Glutamatergic neuron (in vitro differentiated cells): ENCODE results near the gene PLPPR3. TPM values are rescaled to one million over a fixed set of nuclear protein-coding genes. Genes with fewer than 3 reads are reported as not detected.

Experiments
- DNase-seq: peaks from one replicate; pipeline ENCODE4 v3.0.0; 2022
- H3K27ac Mint-ChIP-seq: one replicate; pipeline ENCODE4 v1.8.0; 2020; ENCODE audit warnings: mild to moderate bottlenecking, mixed read lengths, inconsistent platforms; ENCODE audit not compliant: unreplicated experiment
- H3K27me3 Mint-ChIP-seq: one replicate; pipeline ENCODE4 v1.8.0; 2020; ENCODE audit warnings: mild to moderate bottlenecking, moderate library complexity, mixed read lengths, inconsistent platforms; ENCODE audit not compliant: unreplicated experiment
- H3K36me3 Mint-ChIP-seq: one replicate; pipeline ENCODE4 v1.8.0; 2020; ENCODE audit warnings: mild to moderate bottlenecking, mixed read lengths, inconsistent platforms; ENCODE audit not compliant: unreplicated experiment
- H3K4me1 Mint-ChIP-seq: one replicate; pipeline ENCODE4 v1.8.0; 2020; ENCODE audit warnings: mild to moderate bottlenecking, low read depth, mixed read lengths, inconsistent platforms; ENCODE audit not compliant: unreplicated experiment
- H3K4me3 Mint-ChIP-seq: one replicate; pipeline ENCODE4 v1.8.0; 2020; ENCODE audit warnings: mild to moderate bottlenecking, mixed read lengths, inconsistent platforms; ENCODE audit not compliant: unreplicated experiment
- H3K9me3 Mint-ChIP-seq: one replicate; pipeline ENCODE4 v1.8.0; 2020; ENCODE audit warnings: mild to moderate bottlenecking, moderate library complexity, mixed read lengths, inconsistent platforms; ENCODE audit not compliant: unreplicated experiment
- CTCF ChIP-seq: fragments of 200-600 bp; sonication (generic); IDR thresholded peaks from one replicate; pipeline ENCODE4 v1.5.0; 2021; ENCODE audit not compliant: partially characterized antibody, unreplicated experiment
- total RNA-seq: library from RNA; stranded (reverse); fragmentation: NEBNext Ultra II Directional; extraction: Animal tissue kit (Norgen Biotek cat#: 25700); gene quantifications from one replicate; pipeline ENCODE4 v1.2.1, GENCODE V29; 2021; ENCODE audit not compliant: unreplicated experiment

Gene PLPPR3
- total RNA-seq, 1 donor from 2014 or later = 392 TPM

- Mint-ChIP-seq H3K4me1 (peaks cover 4% of the 10 kb centered on the region), H3K36me3 (no peaks in the 10 kb centered on the region), H3K4me3 (peak overlapping the region; percentile 58), H3K27me3 (peaks cover 3% of the 10 kb centered on the region), H3K9me3 (peaks cover 7% of the 10 kb centered on the region), H3K27ac (peak overlapping the region; percentile 93)
- DNase-seq = peak; percentile 71
- TF ChIP-seq CTCF = no peak
Measured at GRCh38 chr19:776549-776948, 45.2 kb downstream of the PLPPR3 start.

GRCh38 chr19:772730-773436 is 48.9 kb downstream of the PLPPR3 start:
- DNase-seq = no peak
- peaks cover 3% of the 10 kb centered on the region for H3K27me3 Mint-ChIP-seq
- H3K9me3 Mint-ChIP-seq = peaks cover 4% of the 10 kb centered on the region
- H3K4me3 Mint-ChIP-seq = no peak overlapping the region
- peaks cover 3% of the 10 kb centered on the region for H3K4me1 Mint-ChIP-seq
- no peaks in the 10 kb centered on the region for H3K36me3 Mint-ChIP-seq
- TF ChIP-seq CTCF = no peak
- no peak overlapping the region for H3K27ac Mint-ChIP-seq

DNA sequence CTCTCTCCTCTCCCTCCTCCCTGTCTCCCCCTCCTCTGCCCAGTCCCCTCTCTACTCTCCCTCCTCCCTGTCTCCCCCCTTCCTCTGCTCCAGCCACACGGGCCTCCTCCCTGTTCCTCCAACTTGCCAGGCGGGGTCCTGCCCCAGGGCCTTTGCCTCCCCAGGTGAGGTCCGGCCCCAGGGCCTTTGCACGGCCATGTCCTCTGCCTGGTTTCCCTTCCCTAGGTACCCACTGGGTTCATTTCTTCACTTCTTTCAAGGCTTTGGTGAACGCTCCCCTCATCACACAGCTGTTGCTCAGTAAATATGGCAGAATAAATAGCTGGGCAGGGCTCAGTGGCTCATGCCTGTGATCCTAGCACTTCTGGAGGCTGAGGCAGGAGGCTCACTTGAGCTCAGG is 49.7 kb downstream of the PLPPR3 start:
- H3K4me3 Mint-ChIP-seq = no peak overlapping the region
- peaks cover 4% of the 10 kb centered on the region for H3K9me3 Mint-ChIP-seq

GRCh38 chr19:771332-771785 is 50.4 kb downstream of the PLPPR3 start:
- Mint-ChIP-seq H3K9me3 (peaks cover 4% of the 10 kb centered on the region), H3K4me3 (no peak overlapping the region), H3K27me3 (no peaks in the 10 kb centered on the region), H3K4me1 (no peaks in the 10 kb centered on the region), H3K27ac (no peak overlapping the region), H3K36me3 (no peaks in the 10 kb centered on the region)
- peak; percentile 71 for DNase-seq
- peak; percentile 30 for TF ChIP-seq CTCF

More for the DNA sequence above, 49.7 kb downstream of the PLPPR3 start:
- Mint-ChIP-seq H3K36me3 (no peaks in the 10 kb centered on the region), H3K4me1 (peaks cover 3% of the 10 kb centered on the region), H3K27me3 (peaks cover 3% of the 10 kb centered on the region), H3K27ac (no peak overlapping the region)
- no peak for DNase-seq
- no peak for TF ChIP-seq CTCF

GRCh38 chr19:769616-770015 is 52.1 kb downstream of the PLPPR3 start:
- no peak for TF ChIP-seq CTCF
- H3K4me1 Mint-ChIP-seq = no peaks in the 10 kb centered on the region
- DNase-seq = no peak
- no peak overlapping the region for H3K4me3 Mint-ChIP-seq
- H3K27ac Mint-ChIP-seq = no peak overlapping the region
- no peaks in the 10 kb centered on the region for H3K27me3 Mint-ChIP-seq
- H3K9me3 Mint-ChIP-seq = peaks cover 4% of the 10 kb centered on the region
- H3K36me3 Mint-ChIP-seq = no peaks in the 10 kb centered on the region
